Fibroblast of lung (primary cell): ENCODE measurements around the gene PANX2. TPM values are rescaled to one million over a fixed set of nuclear protein-coding genes. Genes with fewer than 3 reads are reported as not detected.

Experiments
- DNase-seq, 2 donors: peaks; one replicate each; pipeline versions ENCODE4 v3.0.0 to v3.0.0-alpha.2; 2010; ENCODE audit warnings: low read depth in 2 of 2
- H2AFZ ChIP-seq: 2 replicates; pipeline ENCODE4 v1.5.1; 2012; ENCODE audit warnings: low read length, control low read depth, inconsistent platforms
- H3K27ac ChIP-seq: 2 replicates; pipeline ENCODE4 v1.5.1; 2011; ENCODE audit warnings: low read length, control low read depth; ENCODE audit not compliant: insufficient read depth
- H3K27me3 ChIP-seq: 2 replicates; pipeline ENCODE4 v1.5.1; 2011; ENCODE audit warnings: mild to moderate bottlenecking, low read length; ENCODE audit not compliant: control insufficient read depth, insufficient read depth
- H3K36me3 ChIP-seq: 2 replicates; pipeline ENCODE4 v1.5.1; 2011; ENCODE audit warnings: low read length; ENCODE audit not compliant: control insufficient read depth, insufficient read depth
- H3K4me1 ChIP-seq: 2 replicates; pipeline ENCODE4 v1.5.1; 2011; ENCODE audit warnings: low read length; ENCODE audit not compliant: control insufficient read depth, insufficient read depth; ENCODE audit errors: extremely low read depth
- H3K4me2 ChIP-seq: 2 replicates; pipeline ENCODE4 v1.5.1; 2011; ENCODE audit warnings: low read length, control low read depth; ENCODE audit not compliant: insufficient read depth; ENCODE audit errors: extremely low read depth
- H3K4me3 ChIP-seq, 4 experiments: fragments of 200-600 bp in 1 of 4; sonication (generic) in 1 of 4; replicated peaks in 1 of 4; 2 replicates each; pipeline ENCODE4 v1.5.1; 2011 to 2016; ENCODE audit warnings: low read length in 4 of 4, low read depth in 3 of 4, mild to moderate bottlenecking in 3 of 4, control low read depth in 2 of 4, inconsistent platforms in 1 of 4, mixed read lengths in 1 of 4; ENCODE audit not compliant: insufficient read depth in 1 of 4; ENCODE audit errors: control extremely low read depth in 1 of 4
- H3K79me2 ChIP-seq: 2 replicates; pipeline ENCODE4 v1.5.1; 2012; ENCODE audit warnings: mild to moderate bottlenecking, low read length, inconsistent platforms; ENCODE audit not compliant: control insufficient read depth, insufficient read depth
- H3K9ac ChIP-seq: 2 replicates; pipeline ENCODE4 v1.5.1; 2011; ENCODE audit warnings: mild to moderate bottlenecking, low read length, control low read depth; ENCODE audit not compliant: insufficient read depth
- H3K9me3 ChIP-seq: 2 replicates; pipeline ENCODE4 v1.5.1; 2012; ENCODE audit warnings: low read depth, low read length; ENCODE audit not compliant: control insufficient read depth, insufficient read depth
- H4K20me1 ChIP-seq: 2 replicates; pipeline ENCODE4 v1.5.1; 2011; ENCODE audit warnings: low read length; ENCODE audit not compliant: control insufficient read depth, insufficient read depth; ENCODE audit errors: extremely low read depth
- EZH2 ChIP-seq: IDR thresholded peaks from 2 replicates; pipeline ENCODE4 v1.5.1; 2012; ENCODE audit warnings: low read length, control low read depth, mild to moderate bottlenecking; ENCODE audit errors: missing control alignments
- polyA plus RNA-seq, 2 donors: library from polyadenylated mRNA; depleted of rRNA in 1 of 2; stranded (reverse) in 1 of 2; unstranded in 1 of 2; fragments of >200 nt; gene quantifications; 2 replicates each; pipeline ENCODE4 v1.2.1, GENCODE V29; 2011 to 2012; ENCODE audit warnings: missing spikeins in 1 of 2
- total RNA-seq: library from RNA; depleted of rRNA; stranded (reverse); fragments of >200 nt; gene quantifications from 2 replicates; pipeline ENCODE4 v1.2.1, GENCODE V29; 2014
- TF ChIP-seq, protein P1 (sequence below), 2 donors: IDR thresholded peaks in 1 of 2; conservative IDR thresholded peaks in 1 of 2; 1 replicate in 1 of 2; 2 replicates in 1 of 2; pipeline ENCODE4 v1.5.1; 2011 to 2012; ENCODE audit warnings: low read length in 2 of 2, control low read depth in 1 of 2, inconsistent platforms in 1 of 2, low read depth in 1 of 2, mild to moderate bottlenecking in 1 of 2

PANX2 gene
- total and polyA plus RNA-seq, 2 donors (not counting 1 experiment from before 2014, with no cell fraction given): 0.17 to 0.45 TPM

GRCh38 chr22:50227579-50228215 is 57.2 kb downstream of the PANX2 start:
- no peak overlapping the region for H3K27ac ChIP-seq
- H3K9ac ChIP-seq: no peak overlapping the region
- no peak overlapping the region for H2AFZ ChIP-seq
- H3K36me3 ChIP-seq: peaks cover 27% of the 10 kb centered on the region
- no peak overlapping the region for H3K4me3 ChIP-seq
- H3K4me2 ChIP-seq: no peak overlapping the region
- no peak for DNase-seq
- no peaks in the 10 kb centered on the region for H3K4me1 ChIP-seq
- no peaks in the 10 kb centered on the region for H3K27me3 ChIP-seq
- H3K9me3 ChIP-seq: no peaks in the 10 kb centered on the region
- no peaks in the 10 kb centered on the region for H4K20me1 ChIP-seq
- TF ChIP-seq, protein P1, sequence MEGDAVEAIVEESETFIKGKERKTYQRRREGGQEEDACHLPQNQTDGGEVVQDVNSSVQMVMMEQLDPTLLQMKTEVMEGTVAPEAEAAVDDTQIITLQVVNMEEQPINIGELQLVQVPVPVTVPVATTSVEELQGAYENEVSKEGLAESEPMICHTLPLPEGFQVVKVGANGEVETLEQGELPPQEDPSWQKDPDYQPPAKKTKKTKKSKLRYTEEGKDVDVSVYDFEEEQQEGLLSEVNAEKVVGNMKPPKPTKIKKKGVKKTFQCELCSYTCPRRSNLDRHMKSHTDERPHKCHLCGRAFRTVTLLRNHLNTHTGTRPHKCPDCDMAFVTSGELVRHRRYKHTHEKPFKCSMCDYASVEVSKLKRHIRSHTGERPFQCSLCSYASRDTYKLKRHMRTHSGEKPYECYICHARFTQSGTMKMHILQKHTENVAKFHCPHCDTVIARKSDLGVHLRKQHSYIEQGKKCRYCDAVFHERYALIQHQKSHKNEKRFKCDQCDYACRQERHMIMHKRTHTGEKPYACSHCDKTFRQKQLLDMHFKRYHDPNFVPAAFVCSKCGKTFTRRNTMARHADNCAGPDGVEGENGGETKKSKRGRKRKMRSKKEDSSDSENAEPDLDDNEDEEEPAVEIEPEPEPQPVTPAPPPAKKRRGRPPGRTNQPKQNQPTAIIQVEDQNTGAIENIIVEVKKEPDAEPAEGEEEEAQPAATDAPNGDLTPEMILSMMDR (conservative IDR thresholded peaks at IDR 0.05 in 1 of 2, IDR thresholded peaks at IDR 0.05 in 1 of 2; ENCODE audit: low read depth in 1 of 2, low read length in 2 of 2): no peak
- TF ChIP-seq EZH2: no peak
- no peaks in the 10 kb centered on the region for H3K79me2 ChIP-seq

DNA sequence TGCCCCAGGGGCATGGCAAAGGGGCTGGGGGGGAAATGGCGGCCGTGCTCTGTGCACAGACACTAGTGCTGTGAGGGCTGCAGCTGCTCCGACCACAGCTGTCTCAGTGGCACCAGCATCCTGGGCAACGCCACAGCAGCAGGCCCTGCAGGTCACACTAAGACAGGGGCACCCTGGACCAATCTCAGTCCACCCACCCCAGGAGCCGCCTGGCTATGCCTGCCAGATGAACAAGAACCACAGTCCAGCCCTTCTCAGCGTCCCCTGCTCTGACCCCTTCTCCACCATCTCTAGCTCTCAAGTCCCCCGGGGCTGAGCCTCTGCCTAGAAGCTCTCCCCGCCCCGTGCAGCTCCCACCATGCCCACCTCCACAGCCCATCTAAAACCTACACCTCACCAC is 57.8 kb downstream of the PANX2 start:
- no peak for DNase-seq
- Histone ChIP-seq H3K9ac (no peak overlapping the region), H3K27me3 (no peaks in the 10 kb centered on the region), H2AFZ (no peak overlapping the region), H3K4me3 (no peak overlapping the region), H3K27ac (no peak overlapping the region), H4K20me1 (no peaks in the 10 kb centered on the region), H3K79me2 (no peaks in the 10 kb centered on the region), H3K4me1 (no peaks in the 10 kb centered on the region), H3K36me3 (peaks cover 24% of the 10 kb centered on the region), H3K4me2 (no peak overlapping the region), H3K9me3 (no peaks in the 10 kb centered on the region)
- TF ChIP-seq, protein P1 (conservative IDR thresholded peaks at IDR 0.05 in 1 of 2, IDR thresholded peaks at IDR 0.05 in 1 of 2; ENCODE audit: low read depth in 1 of 2, low read length in 2 of 2): no peak
- TF ChIP-seq EZH2: no peak

DNA sequence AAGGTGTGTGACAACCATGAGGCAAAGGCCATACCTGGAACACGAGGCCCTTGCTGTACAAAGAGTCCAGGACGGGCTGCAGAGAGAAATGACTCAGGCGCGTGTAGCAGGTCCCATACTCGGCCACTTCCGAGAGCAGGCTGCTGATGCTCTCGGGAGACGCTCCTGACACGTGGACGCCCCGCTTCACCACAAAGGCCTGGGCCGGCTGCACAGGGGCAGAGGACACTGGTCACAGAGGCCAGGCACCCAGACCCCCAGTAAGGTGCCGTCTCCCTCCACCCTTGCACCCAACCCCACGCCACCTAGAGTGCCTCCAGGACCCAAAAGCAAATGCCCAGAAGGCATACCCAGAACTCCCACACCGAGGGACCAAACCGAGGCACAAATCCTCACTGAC is 58.8 kb downstream of the PANX2 start:
- no peak overlapping the region for H2AFZ ChIP-seq
- H3K9ac ChIP-seq: no peak overlapping the region
- H3K9me3 ChIP-seq: no peaks in the 10 kb centered on the region
- TF ChIP-seq EZH2: no peak
- TF ChIP-seq, protein P1 (conservative IDR thresholded peaks at IDR 0.05 in 1 of 2, IDR thresholded peaks at IDR 0.05 in 1 of 2; ENCODE audit: low read depth in 1 of 2, low read length in 2 of 2): no peak
- no peak for DNase-seq
- no peak overlapping the region for H3K4me3 ChIP-seq
- H3K36me3 ChIP-seq: peaks cover 18% of the 10 kb centered on the region
- H3K27ac ChIP-seq: no peak overlapping the region
- no peaks in the 10 kb centered on the region for H3K4me1 ChIP-seq
- H3K4me2 ChIP-seq: no peak overlapping the region
- H4K20me1 ChIP-seq: no peaks in the 10 kb centered on the region
- H3K27me3 ChIP-seq: no peaks in the 10 kb centered on the region
- peaks cover 4% of the 10 kb centered on the region for H3K79me2 ChIP-seq

Other genes with a start within 250 kb of the PANX2 start
- gene PIM3, start 210.0 kb upstream of the PANX2 start, total RNA-seq: 40.1 and 47.7 TPM in 2 replicates
- gene PIM3, start 210.0 kb upstream of the PANX2 start, polyA plus RNA-seq: 6.8 and 8.0 TPM in 2 replicates
- gene IL17REL, start 158.0 kb upstream of the PANX2 start, total RNA-seq: under 0.01 TPM in 1 of 2 replicates, not detected in the other
- not detected in 2 replicates for gene IL17REL, start 158.0 kb upstream of the PANX2 start, polyA plus RNA-seq
- gene TTLL8, start 112.4 kb upstream of the PANX2 start, total RNA-seq: not detected in 2 replicates
- gene TTLL8, start 112.4 kb upstream of the PANX2 start, polyA plus RNA-seq: not detected in 2 replicates
- gene MLC1, start 85.3 kb upstream of the PANX2 start, total RNA-seq: under 0.01 TPM in 2 replicates
- gene MLC1, start 85.3 kb upstream of the PANX2 start, polyA plus RNA-seq: not detected in 2 replicates
- gene MOV10L1, start 80.7 kb upstream of the PANX2 start, total RNA-seq: 0.83 and 1.0 TPM in 2 replicates
- gene MOV10L1, start 80.7 kb upstream of the PANX2 start, polyA plus RNA-seq: 0.03 and 0.40 TPM in 2 replicates
- gene TRABD, start 15.2 kb downstream of the PANX2 start, total RNA-seq: 15.2 and 17.2 TPM in 2 replicates
- gene TRABD, start 15.2 kb downstream of the PANX2 start, polyA plus RNA-seq: 11.8 and 17.6 TPM in 2 replicates
- gene SELENOO, start 30.3 kb downstream of the PANX2 start, total RNA-seq: 16.9 and 20.1 TPM in 2 replicates
- 8.3 and 10.2 TPM in 2 replicates for gene SELENOO, start 30.3 kb downstream of the PANX2 start, polyA plus RNA-seq
- gene TUBGCP6, start 74.3 kb downstream of the PANX2 start, total RNA-seq: 19.0 and 23.8 TPM in 2 replicates
- 6.7 and 7.3 TPM in 2 replicates for gene TUBGCP6, start 74.3 kb downstream of the PANX2 start, polyA plus RNA-seq
- gene HDAC10, start 80.5 kb downstream of the PANX2 start, total RNA-seq: 19.3 and 27.6 TPM in 2 replicates
- gene HDAC10, start 80.5 kb downstream of the PANX2 start, polyA plus RNA-seq: 5.1 and 6.7 TPM in 2 replicates
- gene MAPK12, start 91.0 kb downstream of the PANX2 start, total RNA-seq: 24.4 and 30.1 TPM in 2 replicates
- 16.4 and 21.5 TPM in 2 replicates for gene MAPK12, start 91.0 kb downstream of the PANX2 start, polyA plus RNA-seq
- 5.9 and 7.6 TPM in 2 replicates for gene MAPK11, start 99.6 kb downstream of the PANX2 start, total RNA-seq
- 2.6 and 4.1 TPM in 2 replicates for gene MAPK11, start 99.6 kb downstream of the PANX2 start, polyA plus RNA-seq
- 130 and 209 TPM in 2 replicates for gene PLXNB2, start 136.9 kb downstream of the PANX2 start, total RNA-seq
- 62.7 and 72.9 TPM in 2 replicates for gene PLXNB2, start 136.9 kb downstream of the PANX2 start, polyA plus RNA-seq
- gene DENND6B, start 156.3 kb downstream of the PANX2 start, total RNA-seq: 2.0 and 2.1 TPM in 2 replicates
- 1.7 and 1.9 TPM in 2 replicates for gene DENND6B, start 156.3 kb downstream of the PANX2 start, polyA plus RNA-seq
- 34.4 and 44.4 TPM in 2 replicates for gene PPP6R2, start 172.6 kb downstream of the PANX2 start, total RNA-seq
- gene PPP6R2, start 172.6 kb downstream of the PANX2 start, polyA plus RNA-seq: 19.7 and 24.6 TPM in 2 replicates